Type B pancreatic cell (in vitro differentiated cells): Measurements from ENCODE around the gene TPST1. TPM values are rescaled to one million over a fixed set of nuclear protein-coding genes. Genes with fewer than 3 reads are reported as not detected.

Experiments used
- DNase-seq: peaks from one replicate; pipeline ENCODE4 v3.0.0; 2021; ENCODE audit warnings: mixed read lengths; ENCODE audit not compliant: unreplicated experiment; ENCODE audit errors: extremely low spot score
- H3K27ac Mint-ChIP-seq: 2 replicates; pipeline ENCODE4 v1.8.0; 2021; ENCODE audit warnings: mild to moderate bottlenecking, mixed read lengths
- H3K27me3 Mint-ChIP-seq: 2 replicates; pipeline ENCODE4 v1.8.0; 2021; ENCODE audit warnings: mixed read lengths
- H3K36me3 Mint-ChIP-seq: 2 replicates; pipeline ENCODE4 v1.8.0; 2021; ENCODE audit warnings: mixed read lengths
- H3K4me1 Mint-ChIP-seq: one replicate; pipeline ENCODE4 v1.8.0; 2021; ENCODE audit warnings: mixed read lengths; ENCODE audit not compliant: unreplicated experiment
- H3K4me3 Mint-ChIP-seq: 2 replicates; pipeline ENCODE4 v1.8.0; 2021; ENCODE audit warnings: mild to moderate bottlenecking, mixed read lengths
- H3K9me3 Mint-ChIP-seq: 2 replicates; pipeline ENCODE4 v1.8.0; 2021; ENCODE audit warnings: mixed read lengths
- total RNA-seq: library from RNA; stranded (reverse); gene quantifications from 2 replicates; pipeline ENCODE4 v1.2.1, GENCODE V29; 2021; ENCODE audit warnings: low replicate concordance
- TF ChIP-seq, protein P1 (sequence below): fragments of 200-600 bp; sonication (generic); conservative IDR thresholded peaks from 2 replicates; pipeline ENCODE4 v1.5.0; 2021; ENCODE audit warnings: antibody characterized with exemption, mild to moderate bottlenecking

The TPST1 gene
- total RNA-seq, 1 donor from 2014 or later, result 26.9 TPM

- Mint-ChIP-seq H3K4me3 (no peak overlapping the region), H3K36me3 (peaks cover 14% of the 10 kb centered on the region), H3K27me3 (no peaks in the 10 kb centered on the region), H3K4me1 (peaks cover 4% of the 10 kb centered on the region), H3K9me3 (peaks cover 12% of the 10 kb centered on the region), H3K27ac (no peak overlapping the region)
- DNase-seq, result no peak
- TF ChIP-seq, protein P1, sequence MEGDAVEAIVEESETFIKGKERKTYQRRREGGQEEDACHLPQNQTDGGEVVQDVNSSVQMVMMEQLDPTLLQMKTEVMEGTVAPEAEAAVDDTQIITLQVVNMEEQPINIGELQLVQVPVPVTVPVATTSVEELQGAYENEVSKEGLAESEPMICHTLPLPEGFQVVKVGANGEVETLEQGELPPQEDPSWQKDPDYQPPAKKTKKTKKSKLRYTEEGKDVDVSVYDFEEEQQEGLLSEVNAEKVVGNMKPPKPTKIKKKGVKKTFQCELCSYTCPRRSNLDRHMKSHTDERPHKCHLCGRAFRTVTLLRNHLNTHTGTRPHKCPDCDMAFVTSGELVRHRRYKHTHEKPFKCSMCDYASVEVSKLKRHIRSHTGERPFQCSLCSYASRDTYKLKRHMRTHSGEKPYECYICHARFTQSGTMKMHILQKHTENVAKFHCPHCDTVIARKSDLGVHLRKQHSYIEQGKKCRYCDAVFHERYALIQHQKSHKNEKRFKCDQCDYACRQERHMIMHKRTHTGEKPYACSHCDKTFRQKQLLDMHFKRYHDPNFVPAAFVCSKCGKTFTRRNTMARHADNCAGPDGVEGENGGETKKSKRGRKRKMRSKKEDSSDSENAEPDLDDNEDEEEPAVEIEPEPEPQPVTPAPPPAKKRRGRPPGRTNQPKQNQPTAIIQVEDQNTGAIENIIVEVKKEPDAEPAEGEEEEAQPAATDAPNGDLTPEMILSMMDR, result no peak
These were observed 139.0 kb downstream of the TPST1 start for GRCh38 chr7:66344166-66344565.

DNA sequence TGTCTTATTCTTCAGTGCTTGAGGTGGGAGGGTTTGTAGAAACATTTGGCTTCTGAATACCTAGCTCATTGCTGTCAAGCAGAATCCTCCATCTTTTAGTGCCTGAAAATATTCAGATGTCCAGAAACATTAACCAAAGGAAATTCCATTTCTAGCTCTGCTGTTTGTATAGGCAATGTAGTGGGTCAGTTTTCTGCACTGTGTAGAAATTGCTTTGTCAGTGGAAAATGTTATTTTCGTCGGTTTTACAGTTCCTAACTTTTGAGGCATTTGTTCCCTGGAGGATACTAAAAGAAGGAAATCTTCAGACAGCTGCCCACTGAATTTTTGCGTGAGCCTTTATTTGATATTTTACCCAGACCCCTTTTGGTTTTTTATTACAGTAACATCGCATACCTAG lies 143.4 kb downstream of the TPST1 start:
- Mint-ChIP-seq H3K27ac (no peak overlapping the region), H3K9me3 (peaks cover 8% of the 10 kb centered on the region), H3K4me3 (no peak overlapping the region), H3K27me3 (no peaks in the 10 kb centered on the region), H3K4me1 (peaks cover 8% of the 10 kb centered on the region), H3K36me3 (peaks cover 4% of the 10 kb centered on the region)
- TF ChIP-seq, protein P1, result no peak
- DNase-seq, result no peak

GRCh38 chr7:66348959-66349358 lies 143.8 kb downstream of the TPST1 start:
- DNase-seq, result no peak
- peaks cover 8% of the 10 kb centered on the region for H3K4me1 Mint-ChIP-seq
- no peak overlapping the region for H3K27ac Mint-ChIP-seq
- peaks cover 8% of the 10 kb centered on the region for H3K9me3 Mint-ChIP-seq
- H3K27me3 Mint-ChIP-seq, result no peaks in the 10 kb centered on the region
- peaks cover 7% of the 10 kb centered on the region for H3K36me3 Mint-ChIP-seq
- TF ChIP-seq, protein P1, result no peak
- H3K4me3 Mint-ChIP-seq, result no peak overlapping the region

DNA sequence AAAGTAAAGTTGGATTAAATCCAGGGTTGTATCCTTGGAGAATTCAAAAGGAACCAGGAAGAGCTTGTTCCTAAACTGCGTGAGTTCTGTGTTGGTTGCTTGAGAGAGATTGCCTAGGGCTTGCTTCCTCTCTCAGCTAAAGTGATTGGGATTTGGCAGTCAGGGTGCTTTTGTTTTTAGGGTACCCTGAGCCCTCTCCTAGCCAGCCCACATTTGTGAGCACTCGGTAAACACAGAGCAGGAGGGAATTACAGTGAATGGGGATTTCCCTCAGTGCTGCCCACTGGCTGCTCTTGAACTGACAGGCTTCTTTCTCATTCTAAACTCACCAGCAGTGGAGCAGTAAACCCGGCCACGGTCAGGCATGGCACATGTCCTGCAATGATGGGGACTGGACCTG lies 146.9 kb downstream of the TPST1 start:
- DNase-seq, result no peak
- peaks cover 12% of the 10 kb centered on the region for H3K4me1 Mint-ChIP-seq
- no peak overlapping the region for H3K27ac Mint-ChIP-seq
- H3K27me3 Mint-ChIP-seq, result no peaks in the 10 kb centered on the region
- H3K4me3 Mint-ChIP-seq, result no peak overlapping the region
- peaks cover 5% of the 10 kb centered on the region for H3K9me3 Mint-ChIP-seq
- H3K36me3 Mint-ChIP-seq, result peaks cover 14% of the 10 kb centered on the region
- TF ChIP-seq, protein P1, result no peak

DNA sequence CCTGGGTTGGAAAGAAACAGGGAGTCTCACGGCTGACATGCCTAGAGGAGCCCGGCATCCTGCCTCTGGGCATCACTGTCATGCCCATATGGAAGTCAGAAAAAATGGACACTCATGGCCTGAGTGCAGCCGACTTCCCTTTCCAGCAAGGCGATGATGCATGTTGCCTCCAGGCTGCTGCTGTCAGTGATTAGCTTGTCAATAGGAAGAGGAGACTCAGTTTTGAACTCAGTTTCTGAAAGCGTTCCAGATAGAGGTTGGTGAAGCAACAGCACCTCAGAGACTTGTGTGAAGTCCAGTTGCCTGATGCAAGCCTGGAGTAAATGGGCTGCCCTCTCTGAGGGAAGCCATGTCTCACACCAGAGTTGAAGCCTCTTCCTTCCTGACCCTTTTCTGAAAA lies 148.4 kb downstream of the TPST1 start:
- Mint-ChIP-seq H3K27me3 (no peaks in the 10 kb centered on the region), H3K4me3 (no peak overlapping the region), H3K9me3 (no peaks in the 10 kb centered on the region), H3K4me1 (peaks cover 12% of the 10 kb centered on the region), H3K36me3 (peaks cover 10% of the 10 kb centered on the region), H3K27ac (no peak overlapping the region)
- TF ChIP-seq, protein P1, result no peak
- no peak for DNase-seq

- no peaks in the 10 kb centered on the region for H3K27me3 Mint-ChIP-seq
- H3K27ac Mint-ChIP-seq, result no peak overlapping the region
- H3K36me3 Mint-ChIP-seq, result peaks cover 10% of the 10 kb centered on the region
- H3K9me3 Mint-ChIP-seq, result no peaks in the 10 kb centered on the region
- no peak overlapping the region for H3K4me3 Mint-ChIP-seq
- H3K4me1 Mint-ChIP-seq, result peaks cover 17% of the 10 kb centered on the region
- DNase-seq, result no peak
- TF ChIP-seq, protein P1, result no peak
These were observed 150.6 kb downstream of the TPST1 start for GRCh38 chr7:66355756-66356155.
